GM19043 (cell line): ENCODE data around the gene ALLC.
A peak's percentile ranks its signal among the peaks of the same experiment; 100 is the strongest.

Experiments used
- ATAC-seq: cut with Tn5 transposase; IDR thresholded peaks from one replicate; pipeline ENCODE4 v1.9.1; 2021; ENCODE audit warnings: low read depth; ENCODE audit not compliant: unreplicated experiment

Gene ALLC

GRCh38 chr2:3638456-3638810 is 19.6 kb upstream of the ALLC start:
- ATAC-seq = no peak

DNA sequence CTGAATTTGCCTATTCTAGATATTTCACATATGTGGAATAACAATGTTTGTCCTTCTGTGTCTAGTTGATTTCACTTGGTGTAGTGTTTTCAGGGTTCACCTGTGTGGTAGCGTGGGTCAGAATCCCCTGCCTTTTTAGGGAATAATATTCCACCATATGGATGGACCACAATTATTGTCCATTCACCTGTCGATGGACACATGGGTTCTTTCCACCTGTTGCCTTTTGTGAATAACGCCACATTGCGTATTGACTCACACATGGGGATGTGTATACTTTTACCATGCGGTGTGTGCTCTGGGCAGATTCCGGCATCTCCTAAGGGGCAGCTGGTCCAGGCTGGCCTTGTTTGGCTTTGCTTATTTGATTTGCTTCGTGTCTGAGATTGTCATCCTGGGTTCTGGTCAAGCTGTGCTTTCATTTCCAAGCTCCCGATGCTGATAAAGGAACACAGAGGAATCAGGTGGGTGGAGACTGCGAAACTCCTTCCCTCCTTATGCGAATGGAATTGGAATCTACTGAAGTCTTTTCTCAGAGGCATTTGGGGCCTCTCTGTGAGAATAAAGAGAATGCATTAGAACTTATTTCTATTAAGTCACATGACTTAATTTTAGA is 18.9 kb upstream of the ALLC start:
- no peak for ATAC-seq

DNA sequence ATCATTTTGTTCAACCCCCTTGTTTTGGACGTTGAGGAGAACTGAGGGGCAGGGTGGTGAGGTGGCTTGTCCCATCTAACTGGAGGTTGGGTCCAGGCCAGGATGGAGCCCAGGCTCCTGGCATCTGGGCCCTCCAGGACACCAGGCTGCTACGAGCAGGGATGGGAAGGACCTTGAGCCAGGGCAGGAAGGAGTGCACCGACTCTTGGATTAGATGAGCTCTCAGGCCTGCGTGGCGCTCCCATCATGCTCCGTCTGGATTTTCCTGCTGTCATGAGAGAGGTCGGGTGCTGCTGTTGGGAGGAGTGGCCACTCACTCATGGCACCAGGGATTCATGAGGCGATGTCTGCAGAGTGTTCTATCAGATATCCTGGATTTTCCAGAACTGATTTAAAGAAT is 18.3 kb upstream of the ALLC start:
- ATAC-seq = no peak

- ATAC-seq = no peak
These were observed 16.8 kb upstream of the ALLC start for GRCh38 chr2:3641181-3641580.

DNA sequence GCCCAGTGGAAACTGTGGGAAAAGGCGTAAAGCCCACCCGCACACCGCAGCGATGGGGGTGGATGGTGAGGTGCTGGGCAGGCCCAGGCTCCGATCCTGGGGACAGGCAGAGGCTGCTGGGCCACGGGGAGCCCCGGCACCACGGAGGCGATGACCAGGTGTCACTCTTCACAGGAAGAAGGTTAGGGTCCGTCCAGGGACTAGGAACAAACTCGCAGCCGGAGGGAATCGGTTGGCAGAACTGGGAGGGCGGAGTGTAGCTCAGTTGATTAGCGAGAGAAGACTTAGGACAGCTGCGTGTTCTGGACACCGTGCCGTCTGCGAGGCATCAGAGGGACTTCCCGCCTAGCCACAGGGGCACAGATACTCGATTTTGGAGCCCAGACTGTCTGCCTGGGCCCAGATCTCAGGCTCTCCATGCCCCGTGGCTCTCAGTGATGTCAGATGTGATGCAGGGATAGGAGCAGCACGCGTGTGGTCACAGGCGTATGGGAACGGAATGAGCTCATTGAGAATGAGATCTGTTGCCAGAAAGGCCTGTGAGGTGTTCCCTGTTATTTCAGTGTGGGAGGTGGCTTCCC is 16.1 kb upstream of the ALLC start:
- no peak for ATAC-seq

- no peak for ATAC-seq
These were observed 15.3 kb upstream of the ALLC start for GRCh38 chr2:3642521-3643215.

DNA sequence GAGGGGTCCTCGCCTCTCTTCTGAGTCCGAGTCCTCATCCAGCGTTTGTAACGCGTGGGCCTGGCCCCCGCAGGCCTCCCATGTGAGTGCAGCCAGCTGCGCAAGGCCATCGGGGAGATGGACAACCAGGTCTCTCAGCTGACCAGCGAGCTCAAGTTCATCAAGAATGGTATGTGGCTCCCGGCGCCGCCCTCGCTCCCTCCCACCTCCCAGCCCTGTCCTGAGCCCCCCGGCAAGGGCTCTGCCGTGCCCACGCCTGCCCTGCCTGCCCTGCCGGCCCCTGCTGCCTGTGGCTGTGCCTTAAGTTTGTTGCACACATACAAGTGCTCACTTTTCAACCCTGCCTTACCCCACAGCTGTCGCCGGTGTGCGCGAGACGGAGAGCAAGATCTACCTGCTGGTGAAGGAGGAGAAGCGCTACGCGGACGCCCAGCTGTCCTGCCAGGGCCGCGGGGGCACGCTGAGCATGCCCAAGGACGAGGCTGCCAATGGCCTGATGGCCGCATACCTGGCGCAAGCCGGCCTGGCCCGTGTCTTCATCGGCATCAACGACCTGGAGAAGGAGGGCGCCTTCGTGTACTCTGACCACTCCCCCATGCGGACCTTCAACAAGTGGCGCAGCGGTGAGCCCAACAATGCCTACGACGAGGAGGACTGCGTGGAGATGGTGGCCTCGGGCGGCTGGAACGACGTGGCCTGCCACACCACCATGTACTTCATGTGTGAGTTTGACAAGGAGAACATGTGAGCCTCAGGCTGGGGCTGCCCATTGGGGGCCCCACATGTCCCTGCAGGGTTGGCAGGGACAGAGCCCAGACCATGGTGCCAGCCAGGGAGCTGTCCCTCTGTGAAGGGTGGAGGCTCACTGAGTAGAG is 14.4 kb upstream of the ALLC start:
- ATAC-seq = no peak

GRCh38 chr2:3644246-3644525 is 13.8 kb upstream of the ALLC start:
- ATAC-seq = peak; percentile 80

- no peak for ATAC-seq
These were observed 13.0 kb upstream of the ALLC start for GRCh38 chr2:3644891-3645605.

DNA sequence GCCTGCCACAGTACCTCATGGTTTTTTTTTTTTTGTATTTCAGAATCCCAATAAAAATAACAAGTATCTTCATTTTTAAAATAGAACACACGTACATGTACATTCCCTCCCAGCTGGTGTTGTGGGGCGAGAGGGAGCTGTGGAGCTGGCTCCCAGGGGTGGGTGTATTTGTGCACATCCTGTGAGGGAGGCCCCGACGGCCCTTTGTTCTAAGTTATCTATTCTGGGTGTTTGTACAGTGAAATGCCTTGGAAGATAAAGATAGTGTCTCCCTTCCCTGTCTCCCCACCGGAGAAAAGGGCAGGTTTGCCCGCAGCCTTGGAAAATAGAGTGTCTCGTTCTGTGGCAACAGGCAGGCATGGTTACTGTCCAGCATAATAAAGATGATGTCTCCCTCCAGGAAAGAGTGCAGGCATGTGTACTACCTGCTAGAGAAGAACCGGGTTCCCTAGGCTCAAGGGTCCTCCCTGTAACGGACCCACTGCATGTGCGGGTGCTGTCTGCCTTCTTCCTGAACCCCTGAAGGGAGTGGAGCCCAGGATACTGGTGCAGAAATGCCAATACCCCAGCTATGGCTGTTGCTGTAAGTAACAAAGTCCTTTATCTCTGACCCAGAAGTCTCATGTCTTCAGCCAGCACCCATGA is 12.1 kb upstream of the ALLC start:
- no peak for ATAC-seq

GRCh38 chr2:3646446-3646845 is 11.6 kb upstream of the ALLC start:
- ATAC-seq = no peak

GRCh38 chr2:3647246-3647645 is 10.8 kb upstream of the ALLC start:
- ATAC-seq = no peak

DNA sequence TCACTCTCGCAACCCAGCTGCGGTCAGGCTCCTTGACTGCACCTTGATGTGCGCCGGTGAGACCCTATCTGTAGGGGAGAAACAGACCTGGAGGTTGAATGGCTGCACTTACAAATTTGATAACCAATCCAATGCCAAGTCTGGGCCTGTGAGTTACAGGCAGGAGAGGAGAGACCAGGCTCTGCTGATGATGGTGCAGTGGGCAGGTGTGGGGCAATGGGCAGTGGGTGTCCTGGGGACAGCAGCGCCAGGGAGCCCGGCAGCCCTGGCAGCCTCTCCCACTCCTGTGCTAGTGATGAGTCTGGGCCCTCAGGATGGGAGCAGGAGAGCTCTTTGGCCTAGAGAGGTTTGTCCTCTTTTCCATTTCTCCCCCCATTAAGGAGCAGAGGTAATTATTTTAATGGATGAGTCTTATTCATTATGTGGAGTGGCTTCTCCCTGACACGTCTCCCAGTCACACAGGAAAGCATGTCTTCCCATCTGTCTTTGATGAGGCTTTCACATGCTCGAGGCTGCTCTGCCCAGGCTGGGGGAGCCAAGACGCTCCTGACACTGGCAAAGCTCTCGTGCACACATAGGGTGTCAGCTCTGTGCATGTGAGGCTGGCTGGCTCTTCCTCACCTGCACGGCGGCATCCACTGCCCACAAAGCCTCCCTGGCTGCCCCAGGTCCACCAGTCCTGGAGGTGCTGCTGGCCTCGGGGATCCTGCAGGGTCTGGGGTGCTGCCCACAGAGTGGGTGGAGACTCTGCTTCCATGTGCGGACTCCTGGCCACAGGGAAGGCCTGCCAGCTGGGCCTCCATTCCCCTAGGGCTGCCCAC is 10.0 kb upstream of the ALLC start:
- ATAC-seq = no peak

- ATAC-seq = no peak
These were observed 9.3 kb upstream of the ALLC start for GRCh38 chr2:3648652-3649177.

DNA sequence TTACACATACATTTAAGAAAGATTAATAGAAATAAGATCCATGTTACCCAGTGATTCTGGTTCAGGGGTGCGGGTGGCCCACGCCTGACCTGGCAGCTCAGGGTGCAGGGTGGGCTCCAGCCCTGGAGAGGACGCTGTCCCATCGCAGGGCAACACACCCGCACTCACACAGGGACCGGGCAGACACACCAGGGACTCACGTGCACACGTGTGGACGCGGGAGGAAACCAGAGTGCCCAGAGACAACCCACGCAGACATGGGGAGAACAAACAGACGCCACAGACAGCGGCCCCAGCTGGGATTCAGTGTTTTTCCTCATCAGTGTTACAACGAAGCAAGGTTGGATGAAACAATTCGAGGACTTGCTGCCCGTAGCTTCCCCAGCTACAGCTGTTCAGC is 8.4 kb upstream of the ALLC start:
- no peak for ATAC-seq

GRCh38 chr2:3650140-3650920 is 7.7 kb upstream of the ALLC start:
- no peak for ATAC-seq

- peak; percentile 86 for ATAC-seq
These were observed 6.0 kb upstream of the ALLC start for GRCh38 chr2:3651691-3652648.
